Activated gamma-delta T cell treated with anti-CD3 and anti-CD28 coated beads, Interleukin-2, amount 50 U/mL, for 16 hours (primary cell): ENCODE results near the gene PNO1.

Experiments used
- DNase-seq: peaks from one replicate; pipeline ENCODE4 v3.0.0-alpha.2; 2020; ENCODE audit warnings: low read depth

The PNO1 gene

DNA sequence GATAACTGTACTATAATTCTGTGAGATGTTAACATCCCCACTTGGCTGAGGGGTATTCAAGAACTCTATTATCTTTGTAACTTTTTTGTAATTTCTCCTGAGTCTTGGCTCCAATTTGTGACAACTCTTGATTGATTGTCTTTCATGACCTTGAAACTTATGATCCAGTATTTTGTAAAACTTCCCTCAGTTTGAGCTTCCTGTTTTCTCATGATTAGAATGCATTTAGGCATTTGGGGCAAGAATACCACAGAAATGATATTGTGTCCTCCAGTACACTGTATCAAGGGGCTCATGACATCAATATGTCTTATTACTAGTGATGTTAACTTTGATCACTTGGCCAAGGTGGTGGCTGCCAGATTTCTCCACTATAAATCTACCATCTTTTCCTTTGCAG, 37.4 kb downstream of the PNO1 start:
- DNase-seq = no peak

DNA sequence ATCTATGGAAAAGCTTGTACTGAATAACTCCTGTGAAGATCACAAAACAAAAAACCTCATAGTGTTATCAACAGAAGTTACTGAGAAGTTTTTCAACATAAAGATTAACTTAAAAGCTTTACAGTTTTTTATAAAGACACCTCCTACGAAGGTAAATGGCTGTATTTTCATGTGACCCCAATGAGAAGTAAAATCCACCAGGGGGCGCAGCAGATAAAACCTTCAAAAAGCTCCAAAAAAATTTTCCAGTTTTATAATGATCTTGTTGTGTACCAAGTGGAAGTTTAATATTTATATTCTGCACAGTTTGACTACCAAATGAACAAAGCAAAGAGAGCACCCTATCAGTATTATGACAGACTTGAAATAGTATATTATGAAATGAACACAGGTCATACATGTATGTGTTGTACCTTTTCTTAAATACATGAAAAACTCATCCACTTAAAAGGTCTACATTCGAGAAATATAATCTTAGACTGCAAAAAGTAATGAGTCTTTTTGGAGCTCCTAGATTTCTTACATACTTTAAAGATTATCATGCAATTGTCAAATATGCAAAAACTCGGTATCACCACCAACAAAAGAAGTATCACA, 38.5 kb downstream of the PNO1 start:
- DNase-seq = no peak

DNA sequence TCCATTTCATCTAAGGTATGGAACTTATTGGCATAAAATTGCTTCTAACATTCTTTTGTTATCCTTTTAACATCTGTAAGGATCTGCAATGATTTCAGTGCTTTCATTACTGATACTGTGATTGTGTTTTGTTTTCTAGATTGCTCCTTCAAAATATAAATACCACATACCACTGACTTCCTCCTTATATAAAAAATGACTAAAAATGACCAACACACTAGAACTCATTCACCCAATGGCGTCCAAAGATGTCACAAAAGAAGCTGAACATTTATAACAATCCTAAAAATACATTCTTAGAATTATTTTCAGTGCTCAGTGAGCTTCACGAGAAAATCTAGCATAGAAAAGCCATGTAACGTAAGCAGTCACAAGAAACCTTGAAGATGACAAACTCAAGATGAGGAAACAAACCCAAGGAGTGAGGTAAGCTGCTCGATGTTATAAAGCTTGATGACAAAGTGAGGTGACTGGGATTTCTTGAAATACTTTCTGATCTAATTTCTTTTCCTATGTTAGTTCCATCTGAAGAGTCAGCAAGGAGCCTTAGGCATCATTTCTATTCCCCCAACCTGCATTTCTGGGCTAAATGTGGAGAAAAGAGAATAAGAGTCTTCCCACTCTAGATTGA, 42.6 kb downstream of the PNO1 start:
- no peak for DNase-seq

DNA sequence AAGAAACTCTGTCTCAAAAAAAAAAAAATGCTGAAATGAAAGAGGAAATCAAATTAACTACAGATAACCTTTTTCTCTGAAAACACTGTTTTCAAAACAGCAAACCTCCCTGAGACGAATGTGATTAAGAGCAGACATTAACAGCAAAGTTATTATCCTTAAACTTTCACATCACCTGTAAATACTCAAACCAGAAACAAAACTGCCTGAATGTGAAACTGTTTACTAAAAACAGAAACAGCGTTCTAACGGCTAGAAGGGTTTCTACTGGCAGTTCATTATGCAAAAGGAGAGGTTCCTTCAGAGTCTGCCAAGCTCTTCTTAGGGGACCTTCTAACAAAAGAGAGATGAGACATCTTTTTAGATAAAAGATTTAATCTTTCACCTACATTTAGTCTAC, 45.9 kb downstream of the PNO1 start:
- DNase-seq = no peak

DNA sequence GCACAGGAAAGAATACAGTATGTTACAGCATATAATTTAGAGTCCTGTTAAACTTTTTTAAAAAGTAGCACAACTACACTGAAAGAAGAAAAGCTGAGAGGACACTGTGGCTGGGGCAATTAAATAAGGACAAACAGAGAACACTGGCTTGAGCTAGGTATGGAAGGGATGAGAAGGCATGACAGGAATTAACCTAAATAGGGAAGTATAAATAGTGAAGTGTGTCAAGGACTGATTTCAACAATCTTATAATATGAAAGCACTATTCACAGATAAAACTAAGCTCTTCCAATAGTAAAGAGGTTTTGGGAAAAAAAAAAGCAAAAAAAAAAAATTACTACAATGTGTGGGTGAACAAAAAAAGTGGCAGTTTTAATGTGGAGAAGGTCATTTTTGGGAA, 49.1 kb downstream of the PNO1 start:
- no peak for DNase-seq

DNA sequence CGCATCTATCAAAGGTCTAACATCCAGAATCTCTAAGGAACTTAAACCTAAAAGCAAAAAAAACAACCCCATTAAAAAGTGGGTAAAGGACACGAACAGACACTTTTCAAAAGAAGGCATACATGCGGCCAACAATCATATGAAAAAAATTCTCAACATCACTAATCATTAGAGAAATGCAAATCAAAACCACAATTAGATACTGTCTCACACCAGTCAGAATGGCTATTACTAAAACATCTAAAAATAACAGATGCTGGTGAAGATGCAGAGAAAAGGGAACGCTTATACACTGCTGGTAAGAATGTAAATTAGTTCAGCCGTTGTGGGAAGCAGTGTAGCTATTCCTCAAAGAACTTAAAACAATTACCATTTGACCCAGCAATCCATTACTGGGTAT, 56.7 kb downstream of the PNO1 start:
- no peak for DNase-seq

DNA sequence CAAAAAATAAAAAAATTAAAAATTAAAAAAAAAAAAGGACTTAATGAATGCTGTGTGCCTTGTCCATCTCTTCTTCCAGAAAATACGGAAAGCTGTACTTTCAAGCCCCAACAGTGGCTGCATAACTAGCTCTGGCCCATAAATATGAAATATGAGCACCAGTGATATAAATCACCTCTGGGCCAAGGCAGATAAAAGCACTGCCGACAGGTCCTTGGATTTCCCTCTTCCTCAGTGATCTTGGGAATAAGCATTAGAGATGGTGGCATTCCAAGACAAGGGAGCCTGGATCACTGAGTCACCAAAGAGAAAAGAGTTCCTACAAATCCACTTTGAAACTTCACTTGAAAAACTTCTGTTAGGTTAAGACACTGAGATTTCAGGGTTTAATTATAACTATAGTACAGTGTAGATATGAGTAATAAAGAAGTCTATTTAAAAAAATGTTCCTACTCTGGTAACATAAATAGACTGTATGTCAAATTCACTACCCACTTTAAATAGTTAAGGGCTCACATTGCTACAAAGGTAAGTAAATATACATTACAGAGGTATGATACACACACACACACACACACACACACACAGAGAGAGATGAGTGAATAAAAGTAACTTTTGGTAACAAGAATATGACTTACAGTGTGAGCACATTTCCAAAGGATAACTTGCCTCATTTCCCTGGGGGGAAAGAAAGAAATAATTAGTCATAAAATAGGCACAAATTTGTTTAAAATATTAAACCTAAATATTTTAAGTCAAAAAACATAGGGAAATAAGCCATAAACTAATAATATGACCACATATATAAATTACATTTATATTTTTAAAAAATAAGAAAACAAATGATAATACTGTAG, 59.0 kb downstream of the PNO1 start:
- no peak for DNase-seq

DNA sequence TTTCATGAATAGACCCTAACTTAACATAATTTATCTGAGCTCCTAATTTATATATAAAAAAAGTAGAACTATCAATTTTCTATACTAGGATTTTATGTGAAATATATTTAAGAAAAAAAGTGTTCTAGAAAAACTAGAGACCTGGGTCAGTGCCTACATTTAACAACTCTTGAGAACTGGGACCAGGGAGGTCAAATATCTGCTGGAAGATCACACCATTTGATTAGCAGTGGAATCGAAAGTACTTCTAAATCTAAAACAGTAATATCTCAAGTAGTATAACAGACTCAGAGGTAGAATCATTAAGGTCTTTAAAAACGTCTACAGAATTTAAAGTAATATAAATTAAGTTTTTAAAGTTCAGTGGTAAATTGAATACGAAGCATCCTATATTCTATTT, 60.0 kb downstream of the PNO1 start:
- no peak for DNase-seq

DNA sequence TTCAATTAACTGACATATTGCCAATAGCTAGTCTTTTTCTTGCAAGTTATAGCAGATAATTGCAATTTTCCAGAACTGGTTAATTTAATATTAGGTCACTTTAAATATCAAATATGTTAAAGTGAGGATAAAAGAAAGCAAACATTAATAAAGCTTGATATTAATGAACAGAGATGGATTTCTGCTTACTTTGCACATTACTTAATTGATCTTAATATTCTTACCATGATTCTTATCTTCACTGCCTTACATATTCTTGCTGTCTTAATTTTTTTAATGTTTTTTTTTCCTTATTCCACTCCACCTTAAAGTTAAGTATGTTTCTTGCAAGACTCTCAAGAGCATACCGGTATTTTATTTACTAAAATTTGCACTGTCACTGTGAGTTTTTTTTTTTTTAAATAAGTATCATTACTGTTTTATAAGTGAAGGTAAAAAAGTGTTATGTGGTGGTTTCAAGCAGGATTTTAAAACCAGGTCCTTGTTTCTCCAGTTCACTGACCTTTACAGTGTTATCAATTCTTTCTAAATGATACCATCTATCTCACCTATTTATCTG, 60.7 kb downstream of the PNO1 start:
- no peak for DNase-seq

DNA sequence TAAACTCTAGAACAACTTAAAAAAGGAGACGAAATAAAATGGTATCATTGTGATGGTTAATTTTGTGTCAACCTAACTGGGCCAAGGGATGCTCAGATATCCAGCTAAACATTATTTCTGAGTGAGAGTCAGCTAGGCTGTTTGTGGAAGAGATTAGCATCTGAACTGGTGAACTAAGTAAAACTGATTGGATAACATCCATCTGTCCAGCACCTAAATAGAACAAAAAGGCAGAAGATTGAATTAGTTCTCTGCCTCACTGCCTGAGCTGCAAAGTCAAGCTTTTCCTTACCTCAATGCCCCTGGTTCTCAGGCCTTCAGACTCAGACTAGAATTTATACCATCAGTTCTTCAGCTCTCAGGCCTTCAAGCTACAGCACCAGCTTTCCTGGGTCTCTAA, 64.6 kb downstream of the PNO1 start:
- DNase-seq = no peak

DNA sequence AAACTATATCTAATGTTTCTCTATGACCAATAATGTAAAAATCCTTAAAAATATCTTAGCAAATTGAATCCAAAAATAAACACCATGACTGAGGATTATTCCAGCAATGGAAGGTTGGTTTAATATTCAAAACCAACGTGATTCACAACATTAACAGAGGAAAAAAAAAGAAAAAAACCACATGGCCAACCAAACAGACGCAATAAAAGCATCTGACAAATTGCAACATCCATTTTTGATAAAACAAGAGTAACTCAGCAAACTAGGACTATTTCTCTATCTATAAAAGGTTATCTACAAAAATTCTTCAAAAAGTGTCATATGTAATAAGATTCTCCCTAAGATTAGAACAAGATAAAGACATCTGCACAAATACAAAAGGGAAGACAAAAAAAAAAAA, 65.7 kb downstream of the PNO1 start:
- no peak for DNase-seq

DNA sequence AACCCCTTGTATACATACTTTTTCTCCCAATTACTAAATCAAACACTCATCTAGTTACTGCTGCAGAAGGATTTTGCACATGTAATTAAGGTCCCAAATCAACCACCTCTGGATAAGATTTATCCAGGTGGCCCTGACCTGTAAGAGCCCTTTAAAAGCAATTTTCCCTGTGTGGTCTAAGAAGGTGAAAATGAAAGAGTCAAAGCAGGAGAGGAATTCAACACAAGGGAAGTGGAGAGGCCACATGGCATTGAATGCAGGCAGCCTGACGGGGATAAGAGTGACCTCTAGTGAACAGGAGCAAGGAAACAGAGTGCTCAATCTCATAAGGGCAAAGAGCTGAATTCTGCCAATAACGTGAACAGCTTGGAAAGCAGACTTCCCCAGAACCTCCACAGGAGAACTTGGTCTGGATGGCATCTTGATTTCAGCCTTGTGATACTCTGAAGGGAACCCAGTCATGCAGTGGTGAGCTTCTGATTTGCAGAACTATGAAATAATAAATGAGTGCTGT, 67.5 kb downstream of the PNO1 start:
- no peak for DNase-seq
